SH-SY5Y (cell line): ENCODE data around the gene SCAPER.

Source experiments
- GATA2 ChIP-seq: IDR thresholded peaks from 2 replicates; pipeline ENCODE4 v1.6.1; 2011; ENCODE audit warnings: mild to moderate bottlenecking, low read depth, low read length
- GATA3 ChIP-seq: IDR thresholded peaks from 2 replicates; pipeline ENCODE4 v1.6.1; 2011; ENCODE audit warnings: low read depth, mild to moderate bottlenecking, low read length, moderate library complexity

DNA sequence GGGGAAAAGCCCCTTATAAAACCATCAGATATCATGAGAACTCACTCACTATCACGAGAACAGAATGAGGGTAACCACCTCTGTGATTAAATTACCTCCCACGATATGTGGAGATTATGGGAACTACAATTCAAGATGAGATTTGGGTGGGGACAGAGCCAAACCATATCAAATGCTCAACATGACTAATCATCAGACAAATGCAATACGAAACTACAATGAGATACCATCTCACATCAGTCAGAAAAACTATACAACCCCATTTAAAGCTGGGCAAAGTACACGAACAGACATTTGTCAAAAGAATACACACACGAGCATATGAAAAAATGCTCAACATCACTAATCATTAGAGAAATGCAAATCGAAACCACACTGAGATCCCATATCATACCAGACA is 67.7 kb downstream of the SCAPER start:
- TF ChIP-seq GATA3, result no peak
- no peak for TF ChIP-seq GATA2
